Head of caudate nucleus (tissue), 42 donors: ENCODE measurements around the gene ALKBH5.
A peak's percentile ranks its signal among the peaks of the same experiment; 100 is the strongest.
"Not testable (repeated sequence)": the region's sequence is repeated elsewhere in the genome, so short reads cannot be mapped to it uniquely, and the experiment has no call there.

ENCODE experiments used
- DNase-seq, 42 donors: peaks; one replicate each; pipeline versions ENCODE4 v3.0.0 to v3.0.0-alpha.2; 2020 to 2021; ENCODE audit warnings: mixed read lengths in 7 of 42
- intact Hi-C: fragments of 100-400 bp; cut with DNase I; formaldehyde crosslinking; loops from one replicate; pipeline ENCODE4 v1.15.0; 2022

The ALKBH5 gene

GRCh38 chr17:18198530-18198929 lies 14.9 kb downstream of the ALKBH5 start:
- DNase-seq, result no peak
- intact Hi-C loops, result no loop called here

- intact Hi-C loops, result no loop called here
- no peak for DNase-seq
Observed at GRCh38 chr17:18201108-18201507, 17.5 kb downstream of the ALKBH5 start.

GRCh38 chr17:18203308-18203707 lies 19.7 kb downstream of the ALKBH5 start:
- intact Hi-C loops, result no loop called here
- DNase-seq, result no peak

GRCh38 chr17:18205861-18206260 lies 22.2 kb downstream of the ALKBH5 start:
- intact Hi-C loops, result no loop called here
- no peak for DNase-seq

- DNase-seq, result no peak
- intact Hi-C loops, result no loop called here
Observed at GRCh38 chr17:18206962-18207361, 23.3 kb downstream of the ALKBH5 start.

- intact Hi-C loops, result no loop called here
- DNase-seq, result no peak
Observed at GRCh38 chr17:18208092-18208491, 24.5 kb downstream of the ALKBH5 start.

GRCh38 chr17:18213666-18214270 lies 30.1 kb downstream of the ALKBH5 start:
- intact Hi-C loops, result no loop called here
- peak in 11 of 42 donors; percentile 10 to 68 (median 36) for DNase-seq

GRCh38 chr17:18216906-18217305 lies 33.3 kb downstream of the ALKBH5 start:
- DNase-seq, intact Hi-C loops: not testable (repeated sequence)

- intact Hi-C loops, result no loop called here
- peak; percentile 51 to 94 (median 84) for DNase-seq
Observed at GRCh38 chr17:18217412-18218015, 33.9 kb downstream of the ALKBH5 start.

GRCh38 chr17:18218756-18219415 lies 35.3 kb downstream of the ALKBH5 start:
- intact Hi-C loops, result no loop called here
- DNase-seq, result no peak

GRCh38 chr17:18224053-18224386 lies 40.4 kb downstream of the ALKBH5 start:
- intact Hi-C loops, result loop anchor here (5.0 kb wide), 1 partner anchor 37 kb away; no protein-coding TSS in a partner anchor
- no peak for DNase-seq

- intact Hi-C loops, result loop anchor here (5.0 kb wide), 1 partner anchor 37 kb away; no protein-coding TSS in a partner anchor
- DNase-seq, result no peak
Observed at GRCh38 chr17:18224387-18225120, 40.9 kb downstream of the ALKBH5 start.

GRCh38 chr17:18225121-18225641 lies 41.6 kb downstream of the ALKBH5 start, which contains the start of gene LLGL1:
Gene LLGL1 (plus strand): TSS chr17:18225635. CDS start chr17:18225683, 48 bp downstream.
- peak; percentile 89 to 99 (median 97) for DNase-seq
- intact Hi-C loops, result no loop called here

- intact Hi-C loops, result no loop called here
- DNase-seq, result peak in 7 of 42 donors; percentile 4 to 54 (median 29)
Observed at GRCh38 chr17:18225642-18226283, 42.1 kb downstream of the ALKBH5 start.

GRCh38 chr17:18226284-18226945 lies 42.8 kb downstream of the ALKBH5 start:
- intact Hi-C loops, result no loop called here
- DNase-seq, result peak in 1 of 42 donors; percentile 10

GRCh38 chr17:18227635-18228034 lies 44.0 kb downstream of the ALKBH5 start:
- DNase-seq, result no peak
- intact Hi-C loops, result no loop called here

GRCh38 chr17:18228176-18228682 lies 44.6 kb downstream of the ALKBH5 start:
- DNase-seq, result peak in 3 of 42 donors; percentile 31 to 59 (median 37)
- intact Hi-C loops, result no loop called here

- no peak for DNase-seq
- intact Hi-C loops, result no loop called here
Observed at GRCh38 chr17:18229254-18229653, 45.6 kb downstream of the ALKBH5 start.
